ENCODE measurements around the gene ZNF324. TPM values are rescaled to one million over a fixed set of nuclear protein-coding genes. Genes with fewer than 3 reads are reported as not detected.

ZNF324 gene
- total RNA-seq, 2 experiments from 2014 or later = 7.0 to 8.3 TPM

- no peak overlapping the region for H3K4me3 Mint-ChIP-seq
- peaks cover 10% of the 10 kb centered on the region for H3K36me3 Mint-ChIP-seq
- H3K27ac Mint-ChIP-seq = no peak overlapping the region
- ChIA-PET CTCF (interaction anchor here (0.7 to 2.2 kb wide), 3 partner anchors 12 to 46 kb away, joined by 3 to 6 read pairs (median 3); partner anchors contain the start of gene ZBTB45), POLR2A (interaction anchor here (0.7 to 1.7 kb wide), 2 partner anchors 21 to 40 kb away, joined by 4 to 5 read pairs; no protein-coding TSS in a partner anchor)
- H3K9me3 Mint-ChIP-seq = no peaks in the 10 kb centered on the region
- peaks cover 17% of the 10 kb centered on the region for H3K4me1 Mint-ChIP-seq (ENCODE audit: low read depth)
- no peak for DNase-seq
- intact Hi-C loops (cut with micrococcal nuclease) = loop anchor here (2.0 kb wide), 1 partner anchor 45 kb away; the partner anchor contains the start of gene ZBTB45
- H3K27me3 Mint-ChIP-seq = no peaks in the 10 kb centered on the region
These were observed 6.9 kb downstream of the ZNF324 start for GRCh38 chr19:58473775-58474174.

- Mint-ChIP-seq H3K27me3 (no peaks in the 10 kb centered on the region), H3K36me3 (peaks cover 15% of the 10 kb centered on the region), H3K27ac (peak overlapping the region; percentile 31), H3K4me1 (ENCODE audit: low read depth) (peaks cover 16% of the 10 kb centered on the region), H3K4me3 (peak overlapping the region; percentile 6), H3K9me3 (no peaks in the 10 kb centered on the region)
- CTCF ChIA-PET = interaction anchor here (0.7 to 2.2 kb wide), 2 partner anchors 40 to 45 kb away, joined by 3 to 6 read pairs; partner anchors contain the start of gene ZBTB45
- POLR2A ChIA-PET = interaction anchor here (0.8 to 3.0 kb wide), 4 partner anchors 14 to 127 kb away, joined by 3 to 11 read pairs (median 4); no protein-coding TSS in a partner anchor
- intact Hi-C loops (cut with micrococcal nuclease) = loop anchor here (2.0 kb wide), 1 partner anchor 44 kb away; the partner anchor contains the start of gene ZBTB45
- DNase-seq = no peak
These were observed 7.6 kb downstream of the ZNF324 start for GRCh38 chr19:58474291-58474996.

- peak overlapping the region; percentile 99 for H3K27ac Mint-ChIP-seq
- ChIA-PET CTCF (interaction anchor here (0.7 to 2.6 kb wide), 5 partner anchors 39 to 256 kb away, joined by 3 to 12 read pairs (median 3); partner anchors contain the start of genes ZBTB45 and ZNF584), POLR2A (interaction anchor here (0.8 to 3.0 kb wide), 5 partner anchors 14 to 128 kb away, joined by 3 to 11 read pairs (median 4); partner anchors contain the start of gene ZBTB45)
- intact Hi-C loops (cut with micrococcal nuclease) = loop anchor here (1.0 to 2.0 kb wide), 3 partner anchors 8 to 69 kb away; partner anchors contain the start of genes TRIM28, ZBTB45 and ZNF324
- H3K9me3 Mint-ChIP-seq = no peaks in the 10 kb centered on the region
- no peak for DNase-seq
- H3K4me1 Mint-ChIP-seq (ENCODE audit: low read depth) = peaks cover 16% of the 10 kb centered on the region
- no peaks in the 10 kb centered on the region for H3K27me3 Mint-ChIP-seq
- H3K36me3 Mint-ChIP-seq = peaks cover 13% of the 10 kb centered on the region
- peak overlapping the region; percentile 93 for H3K4me3 Mint-ChIP-seq
These were observed 8.3 kb downstream of the ZNF324 start for GRCh38 chr19:58474997-58475713.

- POLR2A ChIA-PET = interaction anchor here (1.1 to 3.0 kb wide), 4 partner anchors 10 to 43 kb away, joined by 4 to 11 read pairs (median 4); partner anchors contain the start of genes ZBTB45 and ZNF324
- intact Hi-C loops (cut with micrococcal nuclease) = loop anchor here (1.0 to 2.0 kb wide), 10 partner anchors 9 to 197 kb away; partner anchors contain the start of genes TRIM28, ZBTB45, ZNF132 and ZNF324
- DNase-seq = peak; percentile 98
- Mint-ChIP-seq H3K36me3 (peaks cover 12% of the 10 kb centered on the region), H3K27ac (peak within 1 kb of the TSS; percentile 99), H3K27me3 (no peaks in the 10 kb centered on the region), H3K9me3 (no peaks in the 10 kb centered on the region), H3K4me3 (peak within 1 kb of the TSS; percentile 93), H3K4me1 (ENCODE audit: low read depth) (peaks cover 16% of the 10 kb centered on the region)
- CTCF ChIA-PET = interaction anchor here (0.7 to 2.6 kb wide), 4 partner anchors 38 to 257 kb away, joined by 3 to 12 read pairs (median 3); partner anchors contain the start of genes ZBTB45 and ZNF584
These were observed 9.0 kb downstream of the ZNF324 start, which contains the start of gene ZNF446 for GRCh38 chr19:58475714-58476497. ZNF446 (plus strand) TSS chr19:58476352; CDS start chr19:58477219, 867 bp downstream.

- H3K4me3 Mint-ChIP-seq = peak overlapping the region; percentile 93
- H3K9me3 Mint-ChIP-seq = no peaks in the 10 kb centered on the region
- peaks cover 15% of the 10 kb centered on the region for H3K36me3 Mint-ChIP-seq
- H3K4me1 Mint-ChIP-seq (ENCODE audit: low read depth) = peaks cover 16% of the 10 kb centered on the region
- peak; percentile 30 for DNase-seq
- H3K27ac Mint-ChIP-seq = peak overlapping the region; percentile 99
- POLR2A ChIA-PET = interaction anchor here (1.6 to 3.0 kb wide), 2 partner anchors 11 to 13 kb away, joined by 4 to 11 read pairs; partner anchors contain the start of gene ZNF324
- CTCF ChIA-PET = interaction anchor here (2.6 kb wide), 1 partner anchor 43 kb away, joined by 12 read pairs; the partner anchor contains the start of gene ZBTB45
- intact Hi-C loops (cut with micrococcal nuclease) = loop anchor here (1.0 to 2.0 kb wide), 7 partner anchors 12 to 198 kb away; partner anchors contain the start of genes ZNF132, ZNF324B, ZNF8 and ZNF837
- H3K27me3 Mint-ChIP-seq = no peaks in the 10 kb centered on the region
These were observed 9.7 kb downstream of the ZNF324 start for GRCh38 chr19:58476498-58477015.

- CTCF ChIA-PET = interaction anchor here (1.3 to 2.6 kb wide), 2 partner anchors 37 to 43 kb away, joined by 3 to 12 read pairs; partner anchors contain the start of gene ZBTB45
- POLR2A ChIA-PET = interaction anchor here (1.6 to 3.0 kb wide), 2 partner anchors 11 to 12 kb away, joined by 4 to 11 read pairs; partner anchors contain the start of gene ZNF324
- no peaks in the 10 kb centered on the region for H3K27me3 Mint-ChIP-seq
- intact Hi-C loops (cut with micrococcal nuclease) = loop anchor here (2.0 kb wide), 2 partner anchors 96 to 198 kb away; partner anchors contain the start of genes ZNF8 and ZNF837
- peak overlapping the region; percentile 99 for H3K27ac Mint-ChIP-seq
- H3K9me3 Mint-ChIP-seq = no peaks in the 10 kb centered on the region
- H3K4me1 Mint-ChIP-seq (ENCODE audit: low read depth) = peaks cover 16% of the 10 kb centered on the region
- H3K4me3 Mint-ChIP-seq = peak overlapping the region; percentile 93
- H3K36me3 Mint-ChIP-seq = peaks cover 15% of the 10 kb centered on the region
- DNase-seq = no peak
These were observed 10.2 kb downstream of the ZNF324 start for GRCh38 chr19:58477130-58477529.

- ChIA-PET POLR2A (no interaction called here), CTCF (interaction anchor here (1.3 kb wide), 1 partner anchor 36 kb away, joined by 3 read pairs; no protein-coding TSS in a partner anchor)
- Mint-ChIP-seq H3K27me3 (no peaks in the 10 kb centered on the region), H3K4me3 (no peak overlapping the region), H3K9me3 (no peaks in the 10 kb centered on the region), H3K36me3 (peaks cover 14% of the 10 kb centered on the region), H3K27ac (peak overlapping the region; percentile 33), H3K4me1 (ENCODE audit: low read depth) (peaks cover 16% of the 10 kb centered on the region)
- intact Hi-C loops (cut with micrococcal nuclease) = loop anchor here (2.0 kb wide), 2 partner anchors 97 to 199 kb away; partner anchors contain the start of genes ZNF8 and ZNF837
- no peak for DNase-seq
These were observed 11.0 kb downstream of the ZNF324 start for GRCh38 chr19:58477871-58478270.

- Mint-ChIP-seq H3K9me3 (no peaks in the 10 kb centered on the region), H3K36me3 (peaks cover 13% of the 10 kb centered on the region), H3K27ac (no peak overlapping the region), H3K4me3 (no peak overlapping the region), H3K27me3 (no peaks in the 10 kb centered on the region), H3K4me1 (ENCODE audit: low read depth) (peaks cover 16% of the 10 kb centered on the region)
- intact Hi-C loops (cut with micrococcal nuclease) = no loop called here
- no peak for DNase-seq
- CTCF ChIA-PET = no interaction called here
- POLR2A ChIA-PET = interaction anchor here (1.3 kb wide), 1 partner anchor 10 kb away, joined by 5 read pairs; no protein-coding TSS in a partner anchor
These were observed 12.4 kb downstream of the ZNF324 start for GRCh38 chr19:58479303-58479702.

GRCh38 chr19:58479736-58480480, 13.0 kb downstream of the ZNF324 start:
- Mint-ChIP-seq H3K36me3 (peaks cover 13% of the 10 kb centered on the region), H3K4me1 (ENCODE audit: low read depth) (peaks cover 13% of the 10 kb centered on the region), H3K9me3 (no peaks in the 10 kb centered on the region), H3K4me3 (no peak overlapping the region), H3K27me3 (no peaks in the 10 kb centered on the region), H3K27ac (no peak overlapping the region)
- DNase-seq = no peak
- POLR2A ChIA-PET = interaction anchor here (1.3 kb wide), 1 partner anchor 9 kb away, joined by 5 read pairs; no protein-coding TSS in a partner anchor
- intact Hi-C loops (cut with micrococcal nuclease) = no loop called here
- CTCF ChIA-PET = interaction anchor here (0.9 kb wide), 1 partner anchor 117 kb away, joined by 3 read pairs; no protein-coding TSS in a partner anchor

- Mint-ChIP-seq H3K4me1 (ENCODE audit: low read depth) (peaks cover 9% of the 10 kb centered on the region), H3K27me3 (no peaks in the 10 kb centered on the region), H3K36me3 (peaks cover 13% of the 10 kb centered on the region), H3K4me3 (no peak overlapping the region), H3K27ac (no peak overlapping the region), H3K9me3 (no peaks in the 10 kb centered on the region)
- ChIA-PET CTCF (interaction anchor here (0.9 kb wide), 1 partner anchor 117 kb away, joined by 3 read pairs; no protein-coding TSS in a partner anchor), POLR2A (no interaction called here)
- intact Hi-C loops (cut with micrococcal nuclease) = no loop called here
- DNase-seq = no peak
These were observed 13.6 kb downstream of the ZNF324 start for GRCh38 chr19:58480481-58480830.

Data from activated CD4-positive, alpha-beta memory T cell treated with anti-CD3 and anti-CD28 coated beads for 36 hours (primary cell).